Chondrocyte (in vitro differentiated cells): Measurements from ENCODE around the gene OR9Q1. TPM values are rescaled to one million over a fixed set of nuclear protein-coding genes. Genes with fewer than 3 reads are reported as not detected.
"Not testable (repeated sequence)": the region's sequence is repeated elsewhere in the genome, so short reads cannot be mapped to it uniquely, and the experiment has no call there.

Source experiments
- DNase-seq: peaks from one replicate; pipeline ENCODE4 v3.0.0; 2021; ENCODE audit warnings: mixed read lengths, low spot score
- H3K27ac Mint-ChIP-seq: one replicate; pipeline ENCODE4 v1.8.0; 2021; ENCODE audit warnings: mild to moderate bottlenecking, moderate library complexity, mixed read lengths; ENCODE audit not compliant: unreplicated experiment
- H3K27me3 Mint-ChIP-seq: 2 replicates; pipeline ENCODE4 v1.8.0; 2021; ENCODE audit warnings: low read depth, mixed read lengths
- H3K36me3 Mint-ChIP-seq: 2 replicates; pipeline ENCODE4 v1.8.0; 2021; ENCODE audit warnings: low read depth, mixed read lengths
- H3K4me1 Mint-ChIP-seq: 2 replicates; pipeline ENCODE4 v1.8.0; 2021; ENCODE audit warnings: low read depth, mild to moderate bottlenecking, mixed read lengths
- H3K4me3 Mint-ChIP-seq: one replicate; pipeline ENCODE4 v1.8.0; 2021; ENCODE audit warnings: mild to moderate bottlenecking, moderate library complexity, mixed read lengths; ENCODE audit not compliant: unreplicated experiment
- H3K9me3 Mint-ChIP-seq: 2 replicates; pipeline ENCODE4 v1.8.0; 2021; ENCODE audit warnings: low read depth, mixed read lengths
- CTCF ChIP-seq: fragments of 200-600 bp; sonication (generic); IDR thresholded peaks from 2 replicates; pipeline ENCODE4 v1.5.0; 2021; ENCODE audit warnings: antibody characterized with exemption, mild to moderate bottlenecking, moderate library complexity
- total RNA-seq: library from RNA; stranded (reverse); gene quantifications from 3 replicates; pipeline ENCODE4 v1.2.1, GENCODE V29; 2021

Gene OR9Q1
- total RNA-seq, 1 donor from 2014 or later: not detected

- H3K4me3 Mint-ChIP-seq: no peak overlapping the region
- TF ChIP-seq CTCF: no peak
- DNase-seq: no peak
- H3K27me3 Mint-ChIP-seq: peaks cover 24% of the 10 kb centered on the region
- no peaks in the 10 kb centered on the region for H3K36me3 Mint-ChIP-seq
- no peaks in the 10 kb centered on the region for H3K4me1 Mint-ChIP-seq
- H3K9me3 Mint-ChIP-seq: peaks cover 4% of the 10 kb centered on the region
- no peak overlapping the region for H3K27ac Mint-ChIP-seq
Observed at GRCh38 chr11:57979532-57980079, 44.1 kb upstream of the OR9Q1 start.

GRCh38 chr11:57980201-57980600, 43.5 kb upstream of the OR9Q1 start:
- H3K4me3 Mint-ChIP-seq: no peak overlapping the region
- DNase-seq: no peak
- H3K27ac Mint-ChIP-seq: no peak overlapping the region
- no peaks in the 10 kb centered on the region for H3K36me3 Mint-ChIP-seq
- no peaks in the 10 kb centered on the region for H3K4me1 Mint-ChIP-seq
- peaks cover 24% of the 10 kb centered on the region for H3K27me3 Mint-ChIP-seq
- TF ChIP-seq CTCF: no peak
- peaks cover 4% of the 10 kb centered on the region for H3K9me3 Mint-ChIP-seq

- TF ChIP-seq CTCF: no peak
- DNase-seq: no peak
- no peak overlapping the region for H3K4me3 Mint-ChIP-seq
- H3K4me1 Mint-ChIP-seq: no peaks in the 10 kb centered on the region
- peaks cover 24% of the 10 kb centered on the region for H3K27me3 Mint-ChIP-seq
- no peaks in the 10 kb centered on the region for H3K36me3 Mint-ChIP-seq
- H3K9me3 Mint-ChIP-seq: no peaks in the 10 kb centered on the region
- H3K27ac Mint-ChIP-seq: no peak overlapping the region
Observed at GRCh38 chr11:57981536-57981935, 42.1 kb upstream of the OR9Q1 start.

- Mint-ChIP-seq H3K4me3 (no peak overlapping the region), H3K4me1 (no peaks in the 10 kb centered on the region), H3K36me3 (no peaks in the 10 kb centered on the region), H3K27me3 (peaks cover 24% of the 10 kb centered on the region), H3K9me3 (peaks cover 9% of the 10 kb centered on the region), H3K27ac (no peak overlapping the region)
- TF ChIP-seq CTCF: no peak
- DNase-seq: no peak
Observed at GRCh38 chr11:57982776-57983175, 40.9 kb upstream of the OR9Q1 start.

GRCh38 chr11:57983191-57983590, 40.5 kb upstream of the OR9Q1 start:
- Mint-ChIP-seq H3K9me3 (peaks cover 13% of the 10 kb centered on the region), H3K27me3 (peaks cover 26% of the 10 kb centered on the region), H3K27ac (no peak overlapping the region), H3K4me3 (no peak overlapping the region), H3K36me3 (no peaks in the 10 kb centered on the region), H3K4me1 (no peaks in the 10 kb centered on the region)
- no peak for DNase-seq
- TF ChIP-seq CTCF: no peak

GRCh38 chr11:57999523-57999922, 24.2 kb upstream of the OR9Q1 start:
- H3K4me3 Mint-ChIP-seq, H3K9me3 Mint-ChIP-seq, H3K4me1 Mint-ChIP-seq, H3K27ac Mint-ChIP-seq, DNase-seq, H3K36me3 Mint-ChIP-seq, H3K27me3 Mint-ChIP-seq: not testable (repeated sequence)

GRCh38 chr11:58000021-58000420, 23.7 kb upstream of the OR9Q1 start:
- not testable (repeated sequence) for H3K4me1 Mint-ChIP-seq, H3K27me3 Mint-ChIP-seq

More at GRCh38 chr11:58000021-58000420, 23.7 kb upstream of the OR9Q1 start:
- DNase-seq, H3K4me3 Mint-ChIP-seq, H3K27ac Mint-ChIP-seq, H3K9me3 Mint-ChIP-seq, H3K36me3 Mint-ChIP-seq: not testable (repeated sequence)
